Skeletal muscle tissue (tissue), 4 donors: ENCODE measurements around the gene INVS. TPM values are rescaled to one million over a fixed set of nuclear protein-coding genes. Genes with fewer than 3 reads are reported as not detected.
A peak's percentile ranks its signal among the peaks of the same experiment; 100 is the strongest.

Source experiments
- H3K27ac ChIP-seq: one replicate; pipeline ENCODE4 v1.7.0; 2013; ENCODE audit warnings: mild to moderate bottlenecking, low read depth, low read length, inconsistent platforms
- H3K27me3 ChIP-seq, 3 donors: one replicate each; pipeline ENCODE4 v1.7.0; 2013; ENCODE audit warnings: low read length in 3 of 3; ENCODE audit not compliant: control insufficient read depth in 3 of 3, insufficient read depth in 3 of 3
- H3K36me3 ChIP-seq, 3 donors: one replicate each; pipeline ENCODE4 v1.7.0; 2013; ENCODE audit warnings: low read length in 3 of 3; ENCODE audit not compliant: control insufficient read depth in 3 of 3, insufficient read depth in 3 of 3
- H3K4me1 ChIP-seq, 3 donors: one replicate each; pipeline ENCODE4 v1.7.0; 2013; ENCODE audit warnings: low read length in 3 of 3, mild to moderate bottlenecking in 3 of 3; ENCODE audit not compliant: control insufficient read depth in 3 of 3, insufficient read depth in 3 of 3
- H3K4me3 ChIP-seq, 3 donors: one replicate each; pipeline ENCODE4 v1.7.0; 2013; ENCODE audit warnings: low read length in 3 of 3
- H3K9ac ChIP-seq, 3 donors: one replicate each; pipeline ENCODE4 v1.7.0; 2013; ENCODE audit warnings: low read length in 3 of 3, mild to moderate bottlenecking in 3 of 3, moderate library complexity in 2 of 3, low read depth in 1 of 3
- H3K9me3 ChIP-seq, 3 donors: one replicate each; pipeline ENCODE4 v1.7.0; 2013; ENCODE audit warnings: low read length in 3 of 3; ENCODE audit not compliant: control insufficient read depth in 3 of 3
- total RNA-seq: library from RNA; depleted of rRNA; stranded (reverse); fragments of >200 nt; gene quantifications from one replicate; pipeline ENCODE4 v1.2.3, GENCODE V29; 2014
- donor health status: Osteomylitis.

Gene INVS
- total RNA-seq, 1 donor from 2014 or later, result 24.0 TPM

GRCh38 chr9:100096378-100096916, 2.6 kb upstream of the INVS start:
- Histone ChIP-seq H3K27ac (no peak overlapping the region), H3K27me3 (no peaks in the 10 kb centered on the region), H3K4me1 (peaks cover 9 to 24% (median 19%) of the 10 kb centered on the region in 3 donors), H3K4me3 (no peak overlapping the region), H3K9me3 (no peaks in the 10 kb centered on the region), H3K36me3 (peaks cover 0 to 4% (median 0%) of the 10 kb centered on the region in 3 donors), H3K9ac (no peak overlapping the region)

- peaks cover 0 to 6% (median 4%) of the 10 kb centered on the region in 3 donors for H3K36me3 ChIP-seq
- H3K4me3 ChIP-seq, result peak overlapping the region; percentile 99 to 100 (median 99)
- peak overlapping the region; percentile 95 to 99 (median 99) for H3K9ac ChIP-seq
- peaks cover 9 to 24% (median 19%) of the 10 kb centered on the region in 3 donors for H3K4me1 ChIP-seq
- no peaks in the 10 kb centered on the region for H3K27me3 ChIP-seq
- peak overlapping the region; percentile 92 for H3K27ac ChIP-seq
- H3K9me3 ChIP-seq, result no peaks in the 10 kb centered on the region
These were observed 777 bp upstream of the INVS start for GRCh38 chr9:100098046-100098886.

- H3K27ac ChIP-seq, result peak overlapping the region; percentile 69
- H3K4me1 ChIP-seq, result peaks cover 9 to 24% (median 19%) of the 10 kb centered on the region in 3 donors
- H3K4me3 ChIP-seq, result peak overlapping the region; percentile 89 to 99 (median 99)
These were observed 639 bp downstream of the INVS start for GRCh38 chr9:100099722-100100042.

DNA sequence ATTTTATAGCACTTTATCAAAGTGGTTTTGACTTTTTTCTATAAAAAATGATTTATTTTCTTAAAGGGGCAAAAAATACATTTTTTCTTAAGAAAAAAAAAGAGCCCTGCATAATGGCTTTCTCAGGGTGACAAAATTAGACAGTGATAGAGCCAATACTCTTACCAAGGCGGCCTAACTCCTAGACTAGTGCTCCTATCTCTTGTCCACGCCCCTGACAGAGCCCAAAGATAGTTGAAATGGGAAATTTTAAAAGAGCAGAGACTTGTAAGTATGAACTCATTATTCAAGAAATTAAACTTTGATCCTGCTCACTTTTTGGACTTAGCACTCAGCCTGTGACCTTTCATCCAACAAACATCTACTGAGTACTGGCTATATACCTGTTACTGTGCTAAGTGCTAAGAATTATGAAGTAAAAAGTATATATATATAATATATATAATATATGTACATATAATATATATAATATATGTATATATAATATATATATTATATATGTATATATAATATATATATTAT, 1.2 kb downstream of the INVS start:
- Histone ChIP-seq H3K9me3 (no peaks in the 10 kb centered on the region), H3K9ac (peak overlapping the region in 2 of 3 donors; percentile 95 to 99), H3K4me1 (peaks cover 9 to 24% (median 19%) of the 10 kb centered on the region in 3 donors), H3K36me3 (peaks cover 10 to 12% (median 12%) of the 10 kb centered on the region in 3 donors), H3K4me3 (peak overlapping the region; percentile 89 to 99 (median 99)), H3K27ac (peak overlapping the region; percentile 69), H3K27me3 (no peaks in the 10 kb centered on the region)

More at GRCh38 chr9:100099722-100100042, 639 bp downstream of the INVS start:
- Histone ChIP-seq H3K9me3 (no peaks in the 10 kb centered on the region), H3K9ac (peak overlapping the region; percentile 83 to 99 (median 95)), H3K36me3 (peaks cover 8 to 12% (median 9%) of the 10 kb centered on the region in 3 donors), H3K27me3 (no peaks in the 10 kb centered on the region)

GRCh38 chr9:100101608-100102007, 2.6 kb downstream of the INVS start:
- H3K9ac ChIP-seq, result no peak overlapping the region
- peaks cover 9 to 24% (median 19%) of the 10 kb centered on the region in 3 donors for H3K4me1 ChIP-seq
- no peaks in the 10 kb centered on the region for H3K9me3 ChIP-seq
- peaks cover 17 to 24% (median 17%) of the 10 kb centered on the region in 3 donors for H3K36me3 ChIP-seq
- H3K27me3 ChIP-seq, result no peaks in the 10 kb centered on the region
- H3K4me3 ChIP-seq, result no peak overlapping the region
- no peak overlapping the region for H3K27ac ChIP-seq

GRCh38 chr9:100104314-100104713, 5.3 kb downstream of the INVS start:
- peaks cover 4 to 9% (median 5%) of the 10 kb centered on the region in 3 donors for H3K4me1 ChIP-seq
- H3K27me3 ChIP-seq, result no peaks in the 10 kb centered on the region
- H3K27ac ChIP-seq, result no peak overlapping the region
- H3K9me3 ChIP-seq, result no peaks in the 10 kb centered on the region
- no peak overlapping the region for H3K4me3 ChIP-seq
- H3K36me3 ChIP-seq, result peaks cover 16 to 32% (median 28%) of the 10 kb centered on the region in 3 donors
- no peak overlapping the region for H3K9ac ChIP-seq

GRCh38 chr9:100105861-100106260, 6.8 kb downstream of the INVS start:
- H3K4me3 ChIP-seq, result no peak overlapping the region
- no peaks in the 10 kb centered on the region for H3K9me3 ChIP-seq
- H3K9ac ChIP-seq, result no peak overlapping the region
- peaks cover 16 to 32% (median 28%) of the 10 kb centered on the region in 3 donors for H3K36me3 ChIP-seq
- H3K4me1 ChIP-seq, result peaks cover under 1 to 5% (median 1%) of the 10 kb centered on the region in 3 donors
- no peak overlapping the region for H3K27ac ChIP-seq
- H3K27me3 ChIP-seq, result no peaks in the 10 kb centered on the region

DNA sequence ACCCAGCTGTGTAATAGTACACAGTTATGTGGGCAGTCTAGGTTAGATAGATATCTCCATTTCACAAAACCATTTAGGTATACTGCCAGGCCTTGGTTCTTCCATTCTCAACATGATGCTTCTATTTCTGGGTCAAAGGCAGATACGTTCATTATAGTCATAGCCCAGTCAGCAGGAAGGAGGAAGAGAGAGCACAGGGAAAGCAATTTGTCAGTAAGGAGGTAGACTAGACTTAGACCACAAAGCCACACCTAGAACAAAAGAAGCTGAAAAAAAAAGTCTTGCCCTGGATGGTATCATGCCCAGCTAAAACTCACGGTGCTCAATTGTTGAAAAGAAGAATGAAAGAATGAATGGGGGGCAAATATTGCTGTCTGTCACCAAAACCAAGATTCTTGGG, 7.6 kb downstream of the INVS start:
- Histone ChIP-seq H3K27me3 (no peaks in the 10 kb centered on the region), H3K9ac (no peak overlapping the region), H3K27ac (no peak overlapping the region), H3K4me3 (no peak overlapping the region), H3K36me3 (peaks cover 16 to 32% (median 27%) of the 10 kb centered on the region in 3 donors), H3K4me1 (peaks cover 8 to 10% (median 8%) of the 10 kb centered on the region in 3 donors), H3K9me3 (no peaks in the 10 kb centered on the region)

DNA sequence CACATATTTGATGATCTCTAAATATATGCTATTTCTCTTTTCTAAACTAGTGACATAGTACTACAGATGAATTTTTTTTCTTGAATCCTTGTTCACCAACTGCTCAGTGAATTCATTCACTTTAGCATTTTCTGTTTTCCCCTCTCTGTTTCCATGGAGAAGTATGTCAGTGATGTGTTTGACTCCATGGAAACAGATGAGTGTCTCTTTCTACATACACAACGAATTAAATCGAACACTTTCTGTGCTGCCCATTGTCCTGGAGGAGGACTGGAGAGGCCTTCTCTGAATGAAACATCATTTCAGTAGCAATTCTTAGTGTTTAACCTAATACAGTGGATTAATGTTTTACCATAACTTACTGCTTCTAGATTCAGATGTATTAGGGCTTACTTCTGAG, 9.5 kb downstream of the INVS start:
- Histone ChIP-seq H3K27ac (no peak overlapping the region), H3K4me1 (peaks cover 10 to 11% (median 10%) of the 10 kb centered on the region in 3 donors), H3K27me3 (no peaks in the 10 kb centered on the region), H3K36me3 (peaks cover 14 to 32% (median 24%) of the 10 kb centered on the region in 3 donors), H3K9me3 (no peaks in the 10 kb centered on the region), H3K9ac (no peak overlapping the region), H3K4me3 (no peak overlapping the region)

DNA sequence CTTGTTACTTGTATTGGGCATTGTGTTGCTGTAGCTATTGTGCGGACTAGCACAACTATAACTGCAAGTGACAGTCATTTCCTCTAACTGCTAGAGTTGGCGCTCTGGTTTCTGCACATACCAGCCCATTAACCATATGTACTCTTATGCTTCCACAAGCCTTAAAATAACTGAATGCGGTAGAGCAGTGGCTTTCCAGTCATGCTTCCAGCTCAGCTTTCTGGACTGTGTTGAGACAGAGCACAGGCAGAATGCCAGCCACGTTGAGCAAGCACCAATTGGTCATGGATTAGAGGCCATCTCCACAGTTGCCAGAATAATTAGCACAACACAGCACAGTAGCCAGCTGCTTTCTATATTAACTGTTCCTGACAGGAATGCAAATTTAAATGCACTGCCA, 12.2 kb downstream of the INVS start:
- H3K27ac ChIP-seq, result peak overlapping the region; percentile 76
- peaks cover 10 to 11% (median 10%) of the 10 kb centered on the region in 3 donors for H3K4me1 ChIP-seq
- peaks cover 3 to 14% (median 12%) of the 10 kb centered on the region in 3 donors for H3K36me3 ChIP-seq
- peak overlapping the region in 2 of 3 donors; percentile 17 to 62 for H3K9ac ChIP-seq
- H3K9me3 ChIP-seq, result no peaks in the 10 kb centered on the region
- H3K4me3 ChIP-seq, result peak overlapping the region; percentile 8 to 36 (median 32)
- no peaks in the 10 kb centered on the region for H3K27me3 ChIP-seq
